ENCODE data around the gene ATR. TPM values are rescaled to one million over a fixed set of nuclear protein-coding genes. Genes with fewer than 3 reads are reported as not detected.

Gene ATR
- total RNA-seq, 1 donor from 2014 or later: 26.9 TPM

- Mint-ChIP-seq H3K4me1 (ENCODE audit: low read depth, unreplicated experiment) (peaks cover 2% of the 10 kb centered on the region), H3K9me3 (ENCODE audit: unreplicated experiment) (no peaks in the 10 kb centered on the region), H3K27me3 (ENCODE audit: low read depth, unreplicated experiment) (no peaks in the 10 kb centered on the region)
These were observed 127.7 kb downstream of the ATR start for GRCh38 chr3:142450881-142451280.

GRCh38 chr3:142450189-142450588, 128.3 kb downstream of the ATR start:
- H3K4me1 ChIP-seq (ENCODE audit: insufficient read depth, low read length): peaks cover 11% of the 10 kb centered on the region
- H3K36me3 Mint-ChIP-seq (ENCODE audit: low read depth, unreplicated experiment): peaks cover 1% of the 10 kb centered on the region
- TF ChIP-seq EZH2 (IDR thresholded peaks at IDR 0.05; ENCODE audit: insufficient read depth, low read length) (no peak), CTCF (IDR thresholded peaks at IDR 0.05; ENCODE audit: insufficient read depth, low read depth, low read length) (no peak)
- H3K4me3 ChIP-seq (ENCODE audit: insufficient read depth, low read depth, low read length): no peak overlapping the region
- no peaks in the 10 kb centered on the region for H3K9me3 ChIP-seq (ENCODE audit: insufficient read depth, low read depth, low read length)
- H2AFZ ChIP-seq (ENCODE audit: low read depth, low read length): no peak overlapping the region
- H3K9me3 Mint-ChIP-seq (ENCODE audit: unreplicated experiment): no peaks in the 10 kb centered on the region
- H3K27ac ChIP-seq (ENCODE audit: low read depth, low read length): no peak overlapping the region
- no peak overlapping the region for H3K4me3 Mint-ChIP-seq (ENCODE audit: unreplicated experiment)
- H3K27me3 Mint-ChIP-seq (ENCODE audit: low read depth, unreplicated experiment): no peaks in the 10 kb centered on the region
- H4K20me1 ChIP-seq (ENCODE audit: insufficient read depth, low read length): peaks cover 4% of the 10 kb centered on the region
- H3K27me3 ChIP-seq (ENCODE audit: insufficient read depth, low read length): no peaks in the 10 kb centered on the region
- DNase-seq (ENCODE audit: low read depth): no peak
- peaks cover 7% of the 10 kb centered on the region for H3K36me3 ChIP-seq (ENCODE audit: insufficient read depth, low read length)
- H3K79me2 ChIP-seq (ENCODE audit: insufficient read depth, low read length): peaks cover 26% of the 10 kb centered on the region
- H3K4me1 Mint-ChIP-seq (ENCODE audit: low read depth, unreplicated experiment): peaks cover 8% of the 10 kb centered on the region
- FAIRE-seq: no peak
- no peak overlapping the region for H3K9ac ChIP-seq (ENCODE audit: low read length)
- H3K4me2 ChIP-seq (ENCODE audit: low read length): no peak overlapping the region
- no peak overlapping the region for H3K27ac Mint-ChIP-seq (ENCODE audit: unreplicated experiment)

More at GRCh38 chr3:142450881-142451280, 127.7 kb downstream of the ATR start:
- H2AFZ ChIP-seq (ENCODE audit: low read depth, low read length): no peak overlapping the region
- peaks cover 8% of the 10 kb centered on the region for H3K4me1 ChIP-seq (ENCODE audit: insufficient read depth, low read length)
- H3K4me3 Mint-ChIP-seq (ENCODE audit: unreplicated experiment): no peak overlapping the region
- TF ChIP-seq CTCF (IDR thresholded peaks at IDR 0.05; ENCODE audit: insufficient read depth, low read depth, low read length) (no peak), EZH2 (IDR thresholded peaks at IDR 0.05; ENCODE audit: insufficient read depth, low read length) (no peak)
- H3K79me2 ChIP-seq (ENCODE audit: insufficient read depth, low read length): peaks cover 19% of the 10 kb centered on the region
- peaks cover 7% of the 10 kb centered on the region for H3K36me3 ChIP-seq (ENCODE audit: insufficient read depth, low read length)
- H4K20me1 ChIP-seq (ENCODE audit: insufficient read depth, low read length): no peaks in the 10 kb centered on the region
- FAIRE-seq (no peak), DNase-seq (ENCODE audit: low read depth) (no peak)
- no peaks in the 10 kb centered on the region for H3K27me3 ChIP-seq (ENCODE audit: insufficient read depth, low read length)
- H3K4me2 ChIP-seq (ENCODE audit: low read length): no peak overlapping the region
- H3K4me3 ChIP-seq (ENCODE audit: insufficient read depth, low read depth, low read length): no peak overlapping the region
- no peak overlapping the region for H3K27ac Mint-ChIP-seq (ENCODE audit: unreplicated experiment)
- H3K9ac ChIP-seq (ENCODE audit: low read length): no peak overlapping the region
- H3K9me3 ChIP-seq (ENCODE audit: insufficient read depth, low read depth, low read length): no peaks in the 10 kb centered on the region
- H3K27ac ChIP-seq (ENCODE audit: low read depth, low read length): no peak overlapping the region
- H3K36me3 Mint-ChIP-seq (ENCODE audit: low read depth, unreplicated experiment): peaks cover 1% of the 10 kb centered on the region

Data from astrocyte (in vitro differentiated cells and primary cell).